ENCODE data around the gene EPB41L4B. TPM values are rescaled to one million over a fixed set of nuclear protein-coding genes. Genes with fewer than 3 reads are reported as not detected.

EPB41L4B gene
- total RNA-seq, 1 donor from 2014 or later, result 0.41 TPM

DNA sequence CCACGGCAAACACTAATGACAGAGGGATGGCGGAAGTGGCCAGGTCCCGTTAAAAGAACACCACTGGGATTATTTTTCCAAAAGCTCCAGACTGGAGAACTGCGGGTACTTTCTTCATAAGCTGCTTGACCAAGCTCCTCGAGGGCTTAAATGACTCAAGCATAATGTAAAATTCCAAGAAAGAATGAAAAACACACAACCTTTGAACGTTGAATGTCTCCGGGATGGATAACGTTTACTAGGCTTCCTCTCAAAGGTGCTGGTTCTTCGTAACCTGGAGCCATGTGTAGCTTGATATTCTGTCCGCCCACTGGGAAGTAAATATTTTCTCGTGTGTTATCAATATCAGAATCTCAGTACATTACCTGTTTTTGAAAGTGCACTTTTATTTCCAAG is 67.6 kb downstream of the EPB41L4B start:
- no peak for TF ChIP-seq CTCF (IDR thresholded peaks at IDR 0.05; ENCODE audit: unreplicated experiment)
- H3K36me3 Mint-ChIP-seq (ENCODE audit: low read depth, unreplicated experiment), result no peaks in the 10 kb centered on the region
- H3K27ac Mint-ChIP-seq (ENCODE audit: unreplicated experiment), result no peak overlapping the region
- H3K4me1 Mint-ChIP-seq (ENCODE audit: unreplicated experiment), result peaks cover 16% of the 10 kb centered on the region
- no peaks in the 10 kb centered on the region for H3K9me3 Mint-ChIP-seq (ENCODE audit: unreplicated experiment)
- H3K27me3 Mint-ChIP-seq (ENCODE audit: unreplicated experiment), result no peaks in the 10 kb centered on the region
- no peak overlapping the region for H3K4me3 Mint-ChIP-seq (ENCODE audit: unreplicated experiment)
- no peak for DNase-seq (ENCODE audit: low spot score)

DNA sequence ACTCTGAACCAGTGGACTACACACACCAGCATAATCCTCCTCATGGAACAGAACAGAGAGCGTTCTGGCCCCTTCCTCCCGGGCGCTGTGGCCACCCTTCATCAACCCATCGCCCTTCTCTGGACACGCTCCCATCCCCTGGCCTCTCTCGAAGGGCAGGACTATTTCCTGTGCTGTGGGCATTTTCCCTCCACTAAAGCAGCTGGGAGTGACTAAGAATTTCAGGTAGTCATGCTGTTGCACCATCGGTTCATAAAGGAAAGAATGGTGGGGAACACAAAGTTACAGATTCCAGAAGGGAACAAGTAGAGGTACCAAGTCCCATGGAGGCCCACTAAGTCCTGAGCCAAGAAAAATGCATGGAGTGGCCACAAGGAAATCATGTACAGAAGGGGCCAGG is 68.6 kb downstream of the EPB41L4B start:
- no peaks in the 10 kb centered on the region for H3K27me3 Mint-ChIP-seq (ENCODE audit: unreplicated experiment)
- no peak for TF ChIP-seq CTCF (IDR thresholded peaks at IDR 0.05; ENCODE audit: unreplicated experiment)
- no peaks in the 10 kb centered on the region for H3K36me3 Mint-ChIP-seq (ENCODE audit: low read depth, unreplicated experiment)
- H3K4me1 Mint-ChIP-seq (ENCODE audit: unreplicated experiment), result peaks cover 16% of the 10 kb centered on the region
- H3K4me3 Mint-ChIP-seq (ENCODE audit: unreplicated experiment), result no peak overlapping the region
- H3K27ac Mint-ChIP-seq (ENCODE audit: unreplicated experiment), result no peak overlapping the region
- no peak for DNase-seq (ENCODE audit: low spot score)
- no peaks in the 10 kb centered on the region for H3K9me3 Mint-ChIP-seq (ENCODE audit: unreplicated experiment)

DNA sequence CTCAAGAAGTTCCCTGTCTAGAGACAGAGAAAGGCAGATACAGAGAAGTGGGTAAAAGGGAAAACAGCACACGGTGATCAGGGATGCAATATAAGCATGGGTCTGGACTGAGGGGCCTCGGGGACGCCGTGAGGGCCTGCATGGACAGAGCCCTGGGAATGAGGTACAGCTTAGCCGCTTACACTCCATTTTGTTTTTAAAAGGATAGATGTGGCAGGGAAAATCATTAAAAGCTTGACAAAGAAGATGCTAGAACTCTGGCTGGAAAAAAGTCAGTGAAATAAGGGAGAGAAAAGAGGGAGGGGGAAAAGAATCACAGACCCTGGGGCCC is 69.1 kb downstream of the EPB41L4B start:
- Mint-ChIP-seq H3K27ac (ENCODE audit: unreplicated experiment) (no peak overlapping the region), H3K36me3 (ENCODE audit: low read depth, unreplicated experiment) (no peaks in the 10 kb centered on the region), H3K9me3 (ENCODE audit: unreplicated experiment) (no peaks in the 10 kb centered on the region), H3K27me3 (ENCODE audit: unreplicated experiment) (no peaks in the 10 kb centered on the region), H3K4me3 (ENCODE audit: unreplicated experiment) (no peak overlapping the region), H3K4me1 (ENCODE audit: unreplicated experiment) (peaks cover 16% of the 10 kb centered on the region)
- no peak for TF ChIP-seq CTCF (IDR thresholded peaks at IDR 0.05; ENCODE audit: unreplicated experiment)
- no peak for DNase-seq (ENCODE audit: low spot score)

- TF ChIP-seq CTCF (IDR thresholded peaks at IDR 0.05; ENCODE audit: unreplicated experiment), result no peak
- no peak overlapping the region for H3K4me3 Mint-ChIP-seq (ENCODE audit: unreplicated experiment)
- DNase-seq (ENCODE audit: low spot score), result no peak
- H3K27me3 Mint-ChIP-seq (ENCODE audit: unreplicated experiment), result no peaks in the 10 kb centered on the region
- H3K9me3 Mint-ChIP-seq (ENCODE audit: unreplicated experiment), result no peaks in the 10 kb centered on the region
- H3K4me1 Mint-ChIP-seq (ENCODE audit: unreplicated experiment), result peaks cover 16% of the 10 kb centered on the region
- H3K27ac Mint-ChIP-seq (ENCODE audit: unreplicated experiment), result no peak overlapping the region
- no peaks in the 10 kb centered on the region for H3K36me3 Mint-ChIP-seq (ENCODE audit: low read depth, unreplicated experiment)
These were observed 69.6 kb downstream of the EPB41L4B start for GRCh38 chr9:109251080-109251775.

GRCh38 chr9:109250771-109251079 is 70.1 kb downstream of the EPB41L4B start:
- TF ChIP-seq CTCF (IDR thresholded peaks at IDR 0.05; ENCODE audit: unreplicated experiment), result no peak

More at GRCh38 chr9:109250771-109251079, 70.1 kb downstream of the EPB41L4B start:
- H3K36me3 Mint-ChIP-seq (ENCODE audit: low read depth, unreplicated experiment), result no peaks in the 10 kb centered on the region
- H3K27ac Mint-ChIP-seq (ENCODE audit: unreplicated experiment), result no peak overlapping the region
- no peaks in the 10 kb centered on the region for H3K9me3 Mint-ChIP-seq (ENCODE audit: unreplicated experiment)
- peaks cover 16% of the 10 kb centered on the region for H3K4me1 Mint-ChIP-seq (ENCODE audit: unreplicated experiment)
- H3K4me3 Mint-ChIP-seq (ENCODE audit: unreplicated experiment), result no peak overlapping the region
- H3K27me3 Mint-ChIP-seq (ENCODE audit: unreplicated experiment), result no peaks in the 10 kb centered on the region
- DNase-seq (ENCODE audit: low spot score), result no peak
